Hepatocyte (in vitro differentiated cells): ENCODE results near the gene HIGD1C.

ENCODE experiments used
- EZH2 ChIP-seq: fragments of 200-600 bp; sonication (generic); IDR thresholded peaks from 2 replicates; pipeline ENCODE4 v1.6.1; 2016; ENCODE audit warnings: antibody characterized with exemption, mild to moderate bottlenecking, borderline replicate concordance
- EZH2phosphoT487 ChIP-seq: fragments of 200-600 bp; sonication (generic); IDR thresholded peaks from one replicate; pipeline ENCODE4 v1.6.1; 2018; ENCODE audit warnings: antibody characterized with exemption, mild to moderate bottlenecking, low read depth, moderate library complexity; ENCODE audit not compliant: unreplicated experiment, severe bottlenecking
- TF ChIP-seq, protein P1 (sequence below): fragments of 200-600 bp; sonication (generic); IDR thresholded peaks from 2 replicates; pipeline ENCODE4 v1.5.1; 2016; ENCODE audit warnings: antibody characterized with exemption, mild to moderate bottlenecking; ENCODE audit not compliant: poor library complexity

DNA sequence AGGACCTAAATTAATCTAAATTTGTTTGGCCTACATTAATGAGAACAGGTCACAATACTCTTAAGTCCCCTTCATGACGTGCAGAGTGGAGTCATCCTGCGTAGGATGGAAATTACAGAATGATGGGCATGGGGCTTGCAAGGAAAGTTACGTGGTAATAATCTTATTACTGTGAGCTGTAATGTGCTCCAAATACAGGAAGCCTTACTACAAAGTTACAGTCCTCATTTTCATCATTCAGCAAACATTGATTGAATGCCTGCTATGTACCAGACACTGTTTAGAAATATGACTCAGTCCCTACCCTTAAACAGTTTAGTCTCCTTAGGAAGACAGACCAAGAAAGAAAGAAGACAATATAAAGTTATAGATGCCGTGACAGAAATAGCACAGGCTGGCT lies 9.4 kb downstream of the HIGD1C start:
- TF ChIP-seq, protein P1, sequence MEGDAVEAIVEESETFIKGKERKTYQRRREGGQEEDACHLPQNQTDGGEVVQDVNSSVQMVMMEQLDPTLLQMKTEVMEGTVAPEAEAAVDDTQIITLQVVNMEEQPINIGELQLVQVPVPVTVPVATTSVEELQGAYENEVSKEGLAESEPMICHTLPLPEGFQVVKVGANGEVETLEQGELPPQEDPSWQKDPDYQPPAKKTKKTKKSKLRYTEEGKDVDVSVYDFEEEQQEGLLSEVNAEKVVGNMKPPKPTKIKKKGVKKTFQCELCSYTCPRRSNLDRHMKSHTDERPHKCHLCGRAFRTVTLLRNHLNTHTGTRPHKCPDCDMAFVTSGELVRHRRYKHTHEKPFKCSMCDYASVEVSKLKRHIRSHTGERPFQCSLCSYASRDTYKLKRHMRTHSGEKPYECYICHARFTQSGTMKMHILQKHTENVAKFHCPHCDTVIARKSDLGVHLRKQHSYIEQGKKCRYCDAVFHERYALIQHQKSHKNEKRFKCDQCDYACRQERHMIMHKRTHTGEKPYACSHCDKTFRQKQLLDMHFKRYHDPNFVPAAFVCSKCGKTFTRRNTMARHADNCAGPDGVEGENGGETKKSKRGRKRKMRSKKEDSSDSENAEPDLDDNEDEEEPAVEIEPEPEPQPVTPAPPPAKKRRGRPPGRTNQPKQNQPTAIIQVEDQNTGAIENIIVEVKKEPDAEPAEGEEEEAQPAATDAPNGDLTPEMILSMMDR: no peak
- TF ChIP-seq EZH2 (no peak), EZH2phosphoT487 (no peak)
